Measurements from ENCODE around the gene STX7.

DNA sequence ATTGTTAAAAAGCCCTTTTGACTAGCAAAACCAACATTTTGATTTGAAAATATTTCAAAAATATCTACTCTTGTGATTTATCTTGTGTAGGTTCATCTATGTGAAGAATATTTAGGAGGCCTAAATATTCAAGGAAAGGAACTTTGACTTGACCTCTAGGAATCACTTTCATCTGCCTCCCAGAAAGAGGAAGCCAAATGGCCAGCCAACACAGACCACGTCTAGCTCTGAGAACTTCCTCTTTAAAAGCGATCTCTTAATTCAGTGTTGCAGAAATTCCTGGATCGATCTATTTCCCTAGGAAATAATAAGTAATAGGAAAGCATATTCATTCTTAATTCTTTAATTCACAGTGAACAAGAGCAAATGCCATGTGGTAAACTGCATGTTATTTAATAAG is 102.1 kb downstream of the STX7 start:
- TF ChIP-seq EZH2 (IDR thresholded peaks at IDR 0.05; ENCODE audit: insufficient read depth, poor library complexity, severe bottlenecking) (no peak), EZH2phosphoT487 (IDR thresholded peaks at IDR 0.05; ENCODE audit: insufficient read depth, low read depth) (no peak)

All from GM23248 (cell line).